Right atrium auricular region (tissue), 2 donors: ENCODE measurements around the gene SRP14. TPM values are rescaled to one million over a fixed set of nuclear protein-coding genes. Genes with fewer than 3 reads are reported as not detected.

Source experiments
- DNase-seq: peaks from one replicate; pipeline ENCODE4 v3.0.0-alpha.2; 2019; ENCODE audit warnings: low spot score
- H3K27ac ChIP-seq, 2 donors: fragments of 200-600 bp; sonication (generic); 1 replicate in 1 of 2; 2 replicates in 1 of 2; pipeline ENCODE4 v1.5.1; 2016 to 2019
- H3K27me3 ChIP-seq, 2 donors: fragments of 200-600 bp; sonication (generic); one replicate each; pipeline versions ENCODE4 v1.5.1 to v1.6.0; 2017 to 2019
- H3K36me3 ChIP-seq: fragments of 200-600 bp; sonication (generic); one replicate; pipeline ENCODE4 v1.5.1; 2016
- H3K4me1 ChIP-seq, 2 donors: fragments of 200-600 bp; sonication (generic); one replicate each; pipeline versions ENCODE4 v1.5.1 to v1.6.0; 2017 to 2019
- H3K4me3 ChIP-seq, 2 donors: fragments of 200-600 bp; sonication (generic); 1 replicate in 1 of 2; 2 replicates in 1 of 2; pipeline ENCODE4 v1.5.1; 2017 to 2019; ENCODE audit warnings: mild to moderate bottlenecking in 1 of 2, moderate library complexity in 1 of 2
- H3K9me3 ChIP-seq, 2 donors: fragments of 200-600 bp; sonication (generic); one replicate each; pipeline ENCODE4 v1.5.1; 2019
- total RNA-seq, 2 donors: library from RNA; depleted of rRNA; stranded (reverse); fragments of >200 nt; gene quantifications; one replicate each; pipeline ENCODE4 v1.1.0, GENCODE V29; 2016
- TF ChIP-seq, protein P1 (sequence below), 2 donors: fragments of 200-600 bp; sonication (generic); IDR thresholded peaks; one replicate each; pipeline ENCODE4 v1.5.1; 2019; ENCODE audit warnings: antibody characterized with exemption in 2 of 2

SRP14 gene
- total RNA-seq, 2 donors from 2014 or later, result 255 to 283 TPM

DNA sequence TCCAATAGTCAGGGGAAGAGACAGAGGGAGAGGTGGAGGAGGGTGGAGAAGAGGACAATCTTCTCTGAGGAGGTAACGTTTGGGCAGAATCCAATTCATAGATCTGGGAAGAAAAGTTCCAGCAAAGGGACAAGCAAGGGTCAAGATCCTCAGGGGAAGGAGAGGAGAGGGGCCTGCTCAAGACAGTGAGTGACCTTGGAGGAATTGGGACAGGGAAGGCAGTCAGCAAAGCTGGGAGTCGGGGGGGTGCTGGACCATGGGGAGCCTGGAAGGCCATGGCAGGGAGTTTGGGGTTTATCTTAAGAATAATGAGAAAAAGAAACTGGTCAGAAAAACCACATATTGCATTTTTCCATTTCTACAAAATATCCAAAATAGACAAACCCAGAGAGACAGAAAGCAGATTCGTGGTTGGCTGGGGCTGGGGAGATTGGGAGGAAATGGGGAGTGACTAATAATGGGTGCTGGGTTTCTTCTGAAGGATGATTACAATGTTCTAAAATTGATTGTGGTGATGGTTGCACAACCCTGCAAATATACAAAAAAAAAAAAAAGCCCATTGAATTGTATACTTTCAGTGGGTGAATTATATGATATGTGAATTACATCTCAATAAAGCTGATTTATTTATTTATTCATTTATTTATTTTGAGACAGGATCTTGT lies 19.6 kb upstream of the SRP14 start:
- TF ChIP-seq, protein P1, sequence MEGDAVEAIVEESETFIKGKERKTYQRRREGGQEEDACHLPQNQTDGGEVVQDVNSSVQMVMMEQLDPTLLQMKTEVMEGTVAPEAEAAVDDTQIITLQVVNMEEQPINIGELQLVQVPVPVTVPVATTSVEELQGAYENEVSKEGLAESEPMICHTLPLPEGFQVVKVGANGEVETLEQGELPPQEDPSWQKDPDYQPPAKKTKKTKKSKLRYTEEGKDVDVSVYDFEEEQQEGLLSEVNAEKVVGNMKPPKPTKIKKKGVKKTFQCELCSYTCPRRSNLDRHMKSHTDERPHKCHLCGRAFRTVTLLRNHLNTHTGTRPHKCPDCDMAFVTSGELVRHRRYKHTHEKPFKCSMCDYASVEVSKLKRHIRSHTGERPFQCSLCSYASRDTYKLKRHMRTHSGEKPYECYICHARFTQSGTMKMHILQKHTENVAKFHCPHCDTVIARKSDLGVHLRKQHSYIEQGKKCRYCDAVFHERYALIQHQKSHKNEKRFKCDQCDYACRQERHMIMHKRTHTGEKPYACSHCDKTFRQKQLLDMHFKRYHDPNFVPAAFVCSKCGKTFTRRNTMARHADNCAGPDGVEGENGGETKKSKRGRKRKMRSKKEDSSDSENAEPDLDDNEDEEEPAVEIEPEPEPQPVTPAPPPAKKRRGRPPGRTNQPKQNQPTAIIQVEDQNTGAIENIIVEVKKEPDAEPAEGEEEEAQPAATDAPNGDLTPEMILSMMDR (IDR thresholded peaks at IDR 0.05), result no peak
- no peaks in the 10 kb centered on the region for H3K36me3 ChIP-seq
- DNase-seq, result peak; percentile 32
- no peaks in the 10 kb centered on the region for H3K9me3 ChIP-seq
- H3K4me3 ChIP-seq, result no peak overlapping the region
- H3K4me1 ChIP-seq, result peaks cover 0 to 22% of the 10 kb centered on the region in 2 donors
- H3K27ac ChIP-seq, result no peak overlapping the region
- H3K27me3 ChIP-seq, result no peaks in the 10 kb centered on the region

DNA sequence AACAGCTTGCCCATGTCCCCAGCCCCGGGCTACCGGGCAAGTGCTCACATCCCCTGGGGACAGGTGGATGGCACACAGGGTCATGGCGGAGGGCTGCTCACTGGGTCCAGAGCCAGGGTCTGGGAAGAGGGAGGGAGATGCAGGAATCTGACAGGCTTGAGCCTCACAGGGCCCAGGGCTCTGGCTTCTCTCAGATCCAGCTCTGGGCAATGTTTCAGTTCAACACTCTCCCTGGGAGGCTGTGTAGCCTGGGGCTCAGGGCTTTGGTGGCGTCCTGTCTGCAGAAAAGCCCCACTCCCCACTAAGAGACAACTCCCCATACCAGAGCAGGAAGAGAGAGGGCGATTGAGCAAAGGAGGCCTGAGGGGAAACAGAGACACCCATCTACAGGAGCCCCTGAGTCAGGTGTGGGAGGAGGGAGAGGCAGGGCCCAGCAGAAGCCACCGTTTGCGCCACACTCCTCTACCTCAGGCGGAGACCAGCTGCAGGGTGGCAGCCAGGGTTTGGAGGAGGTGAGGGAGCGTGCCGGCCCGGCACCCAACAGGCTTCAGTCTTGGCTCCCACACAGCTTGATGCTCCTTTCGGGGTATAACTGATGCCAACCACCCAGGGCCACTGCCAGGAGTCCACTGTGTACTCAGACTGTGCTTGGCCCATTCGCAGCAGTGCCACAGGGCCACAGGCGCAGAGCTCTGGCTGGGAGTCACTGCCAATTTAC lies 16.8 kb upstream of the SRP14 start:
- Histone ChIP-seq H3K36me3 (no peaks in the 10 kb centered on the region), H3K4me3 (no peak overlapping the region), H3K27me3 (no peaks in the 10 kb centered on the region), H3K27ac (no peak overlapping the region), H3K9me3 (no peaks in the 10 kb centered on the region), H3K4me1 (peaks cover 0 to 17% of the 10 kb centered on the region in 2 donors)
- DNase-seq, result peak; percentile 57
- TF ChIP-seq, protein P1 (IDR thresholded peaks at IDR 0.05), result peak in 1 of 2 donors; percentile 15

DNA sequence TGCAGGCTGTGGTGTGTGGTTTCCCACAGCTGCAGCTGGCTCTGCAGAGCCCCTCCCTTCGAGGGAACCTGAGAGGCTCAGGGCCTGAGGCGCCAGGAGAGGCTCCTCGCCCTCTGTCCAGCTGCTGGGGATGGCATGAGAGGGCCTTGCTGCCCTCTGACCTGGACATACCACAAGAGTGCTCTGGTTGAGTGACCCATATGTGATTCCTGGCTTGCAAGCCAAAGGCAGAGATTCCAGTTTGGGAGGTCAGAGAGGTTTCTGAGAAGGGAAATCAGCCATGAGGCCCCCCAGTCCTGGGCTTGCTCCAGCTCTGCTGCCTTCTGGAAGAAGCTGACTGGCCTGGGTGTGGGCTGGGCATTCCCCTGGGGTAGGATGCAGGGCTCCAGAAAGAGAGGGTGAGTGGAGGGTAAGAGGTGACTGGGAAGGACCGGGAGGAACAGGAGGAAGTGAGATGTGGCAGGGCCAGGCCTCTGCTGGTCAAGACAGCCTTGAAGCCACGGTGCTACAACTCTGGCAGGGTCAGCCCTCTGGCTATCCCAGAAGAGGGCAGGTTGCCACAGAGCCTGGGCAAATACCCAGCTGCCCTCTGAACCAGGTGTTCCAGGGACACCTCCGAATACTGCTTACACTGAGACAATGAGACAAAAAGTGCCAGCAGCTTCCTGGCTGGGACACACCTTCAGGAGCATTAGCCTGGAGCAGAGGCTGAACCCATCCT lies 16.0 kb upstream of the SRP14 start:
- Histone ChIP-seq H3K36me3 (no peaks in the 10 kb centered on the region), H3K27me3 (no peaks in the 10 kb centered on the region), H3K4me3 (no peak overlapping the region), H3K9me3 (no peaks in the 10 kb centered on the region), H3K4me1 (peaks cover 0 to 19% of the 10 kb centered on the region in 2 donors), H3K27ac (no peak overlapping the region)
- peak; percentile 57 for DNase-seq
- TF ChIP-seq, protein P1 (IDR thresholded peaks at IDR 0.05), result no peak

DNA sequence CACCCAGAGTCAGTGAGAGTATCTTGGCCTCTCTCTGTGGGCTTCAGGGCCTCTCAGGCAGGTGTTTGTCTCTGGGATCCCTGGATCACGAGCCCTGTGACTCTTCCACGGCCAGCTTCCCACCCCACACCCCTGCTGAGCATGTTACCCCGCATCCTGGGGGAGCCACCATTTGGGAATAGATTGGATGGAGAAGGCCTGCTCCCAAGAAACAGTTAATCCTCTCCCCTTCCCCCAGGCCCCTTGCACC lies 15.5 kb upstream of the SRP14 start:
- Histone ChIP-seq H3K27me3 (no peaks in the 10 kb centered on the region), H3K9me3 (no peaks in the 10 kb centered on the region), H3K4me1 (peaks cover 0 to 23% of the 10 kb centered on the region in 2 donors), H3K36me3 (no peaks in the 10 kb centered on the region), H3K4me3 (no peak overlapping the region), H3K27ac (no peak overlapping the region)
- no peak for DNase-seq
- TF ChIP-seq, protein P1 (IDR thresholded peaks at IDR 0.05), result no peak

DNA sequence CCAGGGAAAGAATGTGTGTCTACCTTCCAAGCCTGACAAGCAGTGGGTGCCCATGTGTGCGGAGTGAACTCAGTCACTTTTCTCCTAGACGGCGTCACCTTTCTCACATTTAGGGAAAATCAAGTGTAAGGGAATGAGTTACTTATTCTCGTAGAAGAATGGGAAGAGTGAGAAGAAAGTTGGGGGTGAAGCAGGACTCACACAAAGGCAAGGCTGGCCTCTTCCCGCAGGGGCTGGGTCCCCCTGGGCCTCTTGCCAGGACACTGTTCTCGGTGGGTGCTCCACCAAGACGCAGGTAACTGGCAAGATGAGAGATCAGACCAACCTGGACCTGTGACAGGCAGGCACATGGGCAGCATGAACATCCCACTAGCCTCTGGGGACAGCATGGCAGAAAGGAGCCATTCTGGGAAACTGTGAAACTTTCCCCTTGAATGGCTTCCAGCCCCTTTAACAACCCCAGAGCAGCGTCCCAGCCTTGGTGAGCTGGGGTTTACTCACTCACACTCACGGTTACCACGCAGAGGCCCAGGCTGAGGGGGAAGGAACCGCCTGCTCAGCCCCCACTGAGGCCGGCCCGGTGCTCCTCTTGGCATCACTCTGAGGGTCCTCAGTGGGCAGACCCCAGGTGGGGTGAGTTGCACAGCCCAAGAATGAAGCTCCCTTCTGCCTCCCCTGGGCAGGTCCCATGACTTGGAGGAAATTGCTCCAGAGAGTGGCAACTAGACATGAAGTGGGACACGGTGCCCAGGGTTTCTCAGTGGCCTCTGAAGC lies 15.0 kb upstream of the SRP14 start:
- no peak overlapping the region for H3K4me3 ChIP-seq
- H3K27me3 ChIP-seq, result no peaks in the 10 kb centered on the region
- TF ChIP-seq, protein P1 (IDR thresholded peaks at IDR 0.05), result no peak
- no peak overlapping the region for H3K27ac ChIP-seq
- H3K36me3 ChIP-seq, result no peaks in the 10 kb centered on the region
- H3K9me3 ChIP-seq, result no peaks in the 10 kb centered on the region
- H3K4me1 ChIP-seq, result peaks cover 0 to 25% of the 10 kb centered on the region in 2 donors
- peak; percentile 54 for DNase-seq
